ENCODE measurements around the gene CARD11.

DNA sequence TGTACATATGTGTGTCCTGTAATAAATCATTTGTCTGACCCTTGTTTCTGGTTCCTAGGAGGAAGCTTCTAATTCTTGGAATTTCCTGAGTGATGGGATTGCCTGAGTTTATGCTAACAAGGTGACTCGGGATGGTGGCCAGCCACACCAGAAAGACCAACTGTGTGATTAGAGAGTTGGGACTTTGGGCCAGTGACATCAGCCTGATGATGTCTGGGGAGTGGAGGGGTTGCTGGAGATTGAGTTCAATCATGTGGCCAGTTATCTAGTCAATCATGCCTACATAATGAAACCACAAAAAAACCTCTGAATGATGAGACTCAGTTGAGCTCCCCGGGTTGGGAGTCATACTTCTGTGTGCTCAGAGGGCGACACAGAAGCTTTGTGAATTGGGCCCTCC lies 23.5 kb upstream of the CARD11 start:
- no peak for TF ChIP-seq POLR2A (IDR thresholded peaks at IDR 0.05; ENCODE audit: low read length)
- no peak for TF ChIP-seq GATA1 (IDR thresholded peaks at IDR 0.05; ENCODE audit: low read depth, low read length)
